Activated CD4-positive, alpha-beta memory T cell treated with anti-CD3 and anti-CD28 coated beads, Interleukin-2, amount 10 ng/mL, durations not matched to agents 7 days and 5 days (primary cell): Measurements from ENCODE around the gene PCDHGA2. TPM values are rescaled to one million over a fixed set of nuclear protein-coding genes. Genes with fewer than 3 reads are reported as not detected.

ENCODE experiments used
- CTCF ChIA-PET: fragments of 350-600 bp; sonication (Branson Sonifier 250); formaldehyde crosslinking; loops from one replicate; lab custom pipeline; 2021; ENCODE audit warnings: antibody characterized with exemption, inconsistent platforms; lab: Charles Lee
- POLR2A ChIA-PET: fragments of 350-600 bp; sonication (Branson Sonifier 250); formaldehyde crosslinking; loops from one replicate; lab custom pipeline; 2021; ENCODE audit warnings: antibody characterized with exemption; lab: Charles Lee
- DNase-seq: peaks from one replicate; pipeline ENCODE4 v3.0.0-alpha.2; 2020
- H3K27ac Mint-ChIP-seq: one replicate; pipeline ENCODE4 v1.8.0; 2021; ENCODE audit warnings: mild to moderate bottlenecking, mixed read lengths
- H3K27me3 Mint-ChIP-seq: one replicate; pipeline ENCODE4 v1.8.0; 2021; ENCODE audit warnings: mixed read lengths
- H3K36me3 Mint-ChIP-seq: one replicate; pipeline ENCODE4 v1.8.0; 2021; ENCODE audit warnings: low read depth, mixed read lengths
- H3K4me1 Mint-ChIP-seq: one replicate; pipeline ENCODE4 v1.8.0; 2021; ENCODE audit warnings: mixed read lengths
- H3K4me3 Mint-ChIP-seq: one replicate; pipeline ENCODE4 v1.8.0; 2021; ENCODE audit warnings: mild to moderate bottlenecking, mixed read lengths
- H3K9me3 Mint-ChIP-seq: one replicate; pipeline ENCODE4 v1.8.0; 2021; ENCODE audit warnings: mixed read lengths
- total RNA-seq, 2 experiments: library from RNA; stranded (reverse); gene quantifications; one replicate each; pipeline ENCODE4 v1.2.3, GENCODE V29; 2021

The PCDHGA2 gene
- total RNA-seq, 2 experiments from 2014 or later = 0.05 TPM; not detected in 1

DNA sequence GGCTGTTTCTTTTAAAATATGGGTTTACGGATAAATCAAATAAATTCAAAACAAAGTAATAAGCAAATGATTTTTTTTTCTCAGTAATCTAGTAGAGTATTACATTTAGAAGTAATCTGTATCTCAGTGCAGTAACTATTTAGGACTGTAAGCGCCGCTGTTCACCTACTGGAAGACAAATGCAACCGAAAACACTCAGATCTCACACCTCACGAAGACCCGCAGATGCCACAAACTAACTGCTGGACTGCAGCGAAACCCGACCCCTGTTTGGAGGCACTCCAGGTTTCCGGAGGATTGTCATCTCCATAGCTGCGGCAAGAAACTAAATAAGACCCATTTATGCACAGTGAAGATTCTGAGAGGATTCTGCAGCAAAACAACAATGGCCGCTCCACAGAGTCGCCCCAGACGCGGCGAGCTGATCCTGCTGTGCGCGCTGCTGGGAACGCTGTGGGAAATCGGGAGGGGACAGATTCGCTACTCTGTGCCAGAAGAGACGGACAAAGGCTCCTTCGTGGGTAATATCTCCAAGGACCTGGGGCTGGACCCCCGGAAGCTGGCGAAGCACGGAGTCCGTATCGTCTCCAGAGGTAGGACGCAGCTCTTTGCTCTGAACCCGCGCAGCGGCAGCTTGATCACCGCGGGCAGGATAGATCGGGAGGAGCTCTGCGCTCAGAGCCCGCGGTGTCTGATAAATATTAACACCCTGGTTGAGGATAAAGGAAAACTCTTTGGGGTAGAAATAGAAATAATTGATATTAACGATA lies 54.1 kb downstream of the PCDHGA2 start, which contains the start of gene PCDHGA8:
TSS of gene PCDHGA8 (plus strand) at position 205 of the 770 bp plus-strand sequence. CDS start at position 386, 181 bp downstream.
- ChIA-PET POLR2A (no interaction called here), CTCF (interaction anchor here (1.4 kb wide), 1 partner anchor 20 kb away, joined by 5 read pairs; the partner anchor contains the start of gene PCDHGA10)
- Mint-ChIP-seq H3K27me3 (peaks cover 36% of the 10 kb centered on the region), H3K4me1 (no peaks in the 10 kb centered on the region), H3K9me3 (peaks cover 18% of the 10 kb centered on the region), H3K4me3 (no peak within 1 kb of the TSS), H3K36me3 (peaks cover 6% of the 10 kb centered on the region), H3K27ac (no peak within 1 kb of the TSS)
- DNase-seq = no peak

Other genes starting within 250 kb of the PCDHGA2 start
- under 1 TPM in 1 of 2 experiments, not detected in 1; 0.20 TPM for gene PCDHB2, start 244.1 kb upstream of the PCDHGA2 start, total RNA-seq
- gene PCDHB3, start 238.3 kb upstream of the PCDHGA2 start, total RNA-seq = not detected
- gene PCDHB4, start 216.9 kb upstream of the PCDHGA2 start, total RNA-seq = not detected
- not detected for gene PCDHB5, start 203.6 kb upstream of the PCDHGA2 start, total RNA-seq
- gene PCDHB6, start 188.7 kb upstream of the PCDHGA2 start, total RNA-seq = not detected
- not detected for gene PCDHB7, start 166.1 kb upstream of the PCDHGA2 start, total RNA-seq
- not detected for gene PCDHB8, start 161.0 kb upstream of the PCDHGA2 start, total RNA-seq
- not detected for gene PCDHB16, start 156.4 kb upstream of the PCDHGA2 start, total RNA-seq
- not detected for gene PCDHB9, start 151.6 kb upstream of the PCDHGA2 start, total RNA-seq
- gene PCDHB10, start 146.4 kb upstream of the PCDHGA2 start, total RNA-seq = not detected
- not detected for gene PCDHB11, start 139.1 kb upstream of the PCDHGA2 start, total RNA-seq
- not detected for gene PCDHB12, start 130.0 kb upstream of the PCDHGA2 start, total RNA-seq
- not detected for gene PCDHB13, start 124.8 kb upstream of the PCDHGA2 start, total RNA-seq
- not detected for gene PCDHB14, start 115.4 kb upstream of the PCDHGA2 start, total RNA-seq
- not detected for gene PCDHB15, start 93.4 kb upstream of the PCDHGA2 start, total RNA-seq
- gene SLC25A2, start 34.7 kb upstream of the PCDHGA2 start, total RNA-seq = under 1 TPM; 0.38 to 0.50 TPM
- 10 to 100 TPM; 74.3 to 75.1 TPM for gene TAF7, start 18.0 kb upstream of the PCDHGA2 start, total RNA-seq
- under 1 TPM in 1 of 2 experiments, not detected in 1; 0.05 TPM for gene PCDHGA1, start 8.2 kb upstream of the PCDHGA2 start, total RNA-seq
- not detected for gene PCDHGA3, start 5.1 kb downstream of the PCDHGA2 start, total RNA-seq
- gene PCDHGB1, start 11.3 kb downstream of the PCDHGA2 start, total RNA-seq = under 1 TPM in 1 of 2 experiments, not detected in 1; 0.13 TPM
- gene PCDHGA4, start 16.3 kb downstream of the PCDHGA2 start, total RNA-seq = under 1 TPM; 0.08 to 0.10 TPM
- under 1 TPM; 0.18 to 0.23 TPM for gene PCDHGB2, start 21.2 kb downstream of the PCDHGA2 start, total RNA-seq
- gene PCDHGA5, start 25.4 kb downstream of the PCDHGA2 start, total RNA-seq = not detected
- under 1 TPM; 0.10 to 0.25 TPM for gene PCDHGB3, start 31.5 kb downstream of the PCDHGA2 start, total RNA-seq
- under 1 TPM; 0.10 TPM for gene PCDHGA6, start 35.1 kb downstream of the PCDHGA2 start, total RNA-seq
- gene PCDHGA7, start 44.0 kb downstream of the PCDHGA2 start, total RNA-seq = under 1 TPM in 1 of 2 experiments, not detected in 1; 0.08 TPM
- gene PCDHGB4, start 48.9 kb downstream of the PCDHGA2 start, total RNA-seq = not detected
- gene PCDHGA8, start 53.9 kb downstream of the PCDHGA2 start, total RNA-seq = not detected
- gene PCDHGB5, start 59.2 kb downstream of the PCDHGA2 start, total RNA-seq = not detected
- gene PCDHGA9, start 64.0 kb downstream of the PCDHGA2 start, total RNA-seq = not detected
- not detected for gene PCDHGB6, start 69.3 kb downstream of the PCDHGA2 start, total RNA-seq
- gene PCDHGA10, start 74.2 kb downstream of the PCDHGA2 start, total RNA-seq = under 1 TPM in 1 of 2 experiments, not detected in 1; 0.05 TPM
- gene PCDHGB7, start 78.9 kb downstream of the PCDHGA2 start, total RNA-seq = under 1 TPM in 1 of 2 experiments, not detected in 1; 0.08 TPM
- not detected for gene PCDHGA11, start 82.3 kb downstream of the PCDHGA2 start, total RNA-seq
- gene PCDHGA12, start 91.7 kb downstream of the PCDHGA2 start, total RNA-seq = not detected
- not detected for gene PCDHGC3, start 137.2 kb downstream of the PCDHGA2 start, total RNA-seq
- not detected for gene PCDHGC4, start 146.3 kb downstream of the PCDHGA2 start, total RNA-seq
- not detected for gene PCDHGC5, start 150.3 kb downstream of the PCDHGA2 start, total RNA-seq